ENCODE measurements around the gene ESCO1.
A peak's percentile ranks its signal among the peaks of the same experiment; 100 is the strongest.
"Not testable (repeated sequence)": the region's sequence is repeated elsewhere in the genome, so short reads cannot be mapped to it uniquely, and the experiment has no call there.

The ESCO1 gene, protein sequence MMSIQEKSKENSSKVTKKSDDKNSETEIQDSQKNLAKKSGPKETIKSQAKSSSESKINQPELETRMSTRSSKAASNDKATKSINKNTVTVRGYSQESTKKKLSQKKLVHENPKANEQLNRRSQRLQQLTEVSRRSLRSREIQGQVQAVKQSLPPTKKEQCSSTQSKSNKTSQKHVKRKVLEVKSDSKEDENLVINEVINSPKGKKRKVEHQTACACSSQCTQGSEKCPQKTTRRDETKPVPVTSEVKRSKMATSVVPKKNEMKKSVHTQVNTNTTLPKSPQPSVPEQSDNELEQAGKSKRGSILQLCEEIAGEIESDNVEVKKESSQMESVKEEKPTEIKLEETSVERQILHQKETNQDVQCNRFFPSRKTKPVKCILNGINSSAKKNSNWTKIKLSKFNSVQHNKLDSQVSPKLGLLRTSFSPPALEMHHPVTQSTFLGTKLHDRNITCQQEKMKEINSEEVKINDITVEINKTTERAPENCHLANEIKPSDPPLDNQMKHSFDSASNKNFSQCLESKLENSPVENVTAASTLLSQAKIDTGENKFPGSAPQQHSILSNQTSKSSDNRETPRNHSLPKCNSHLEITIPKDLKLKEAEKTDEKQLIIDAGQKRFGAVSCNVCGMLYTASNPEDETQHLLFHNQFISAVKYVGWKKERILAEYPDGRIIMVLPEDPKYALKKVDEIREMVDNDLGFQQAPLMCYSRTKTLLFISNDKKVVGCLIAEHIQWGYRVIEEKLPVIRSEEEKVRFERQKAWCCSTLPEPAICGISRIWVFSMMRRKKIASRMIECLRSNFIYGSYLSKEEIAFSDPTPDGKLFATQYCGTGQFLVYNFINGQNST

DNA sequence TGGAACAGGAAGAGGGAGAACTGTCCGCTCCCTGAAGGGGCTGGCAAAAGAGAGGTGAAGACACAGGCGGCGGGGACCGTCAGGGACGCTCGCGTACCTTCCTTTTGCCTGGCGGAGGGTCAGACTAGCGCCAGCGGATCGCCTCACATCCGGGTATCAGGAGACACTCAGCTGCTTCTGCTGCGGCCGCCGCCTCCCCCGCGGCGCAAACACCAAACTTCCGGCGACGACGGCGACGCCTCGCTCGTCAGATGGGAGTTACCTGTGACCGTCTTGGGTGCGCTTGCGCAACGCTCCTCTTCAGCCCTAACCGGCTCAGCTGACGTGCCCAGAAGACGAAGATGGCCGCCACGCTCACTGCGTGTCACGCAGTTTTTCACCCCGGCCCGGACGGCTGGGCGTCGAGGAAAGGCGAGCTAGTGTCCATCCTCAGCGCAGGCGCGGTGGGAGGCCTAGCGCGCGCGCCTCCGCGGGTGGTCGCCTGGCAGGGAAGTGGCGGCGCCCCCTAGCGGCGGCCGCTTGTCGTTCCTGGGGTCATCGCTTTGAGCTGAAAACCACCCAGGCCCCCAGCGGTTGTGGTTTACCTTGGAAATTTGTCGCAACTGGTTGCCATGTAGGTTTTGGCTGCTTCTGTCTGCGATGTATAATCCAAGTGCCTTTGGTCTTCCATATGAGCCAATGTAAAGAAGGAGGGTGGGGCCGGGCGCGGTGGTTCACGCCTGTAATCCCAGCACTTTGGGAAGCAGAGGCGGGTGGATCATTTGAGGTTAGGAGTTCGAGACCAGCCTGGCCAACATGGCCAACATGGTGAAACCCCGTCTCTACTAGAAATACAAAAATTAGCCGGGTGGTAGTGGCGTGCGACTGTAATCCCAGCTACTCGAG lies at the start of gene ESCO1:
Gene ESCO1 (minus strand): TSS at position 179 of the 885 bp plus-strand sequence. CDS start 25,861 bp downstream, outside the sequence.
- peak within 1 kb of the TSS; percentile 93 for H3K4me3 ChIP-seq (ENCODE audit: low read length)
- TF ChIP-seq, protein P1, sequence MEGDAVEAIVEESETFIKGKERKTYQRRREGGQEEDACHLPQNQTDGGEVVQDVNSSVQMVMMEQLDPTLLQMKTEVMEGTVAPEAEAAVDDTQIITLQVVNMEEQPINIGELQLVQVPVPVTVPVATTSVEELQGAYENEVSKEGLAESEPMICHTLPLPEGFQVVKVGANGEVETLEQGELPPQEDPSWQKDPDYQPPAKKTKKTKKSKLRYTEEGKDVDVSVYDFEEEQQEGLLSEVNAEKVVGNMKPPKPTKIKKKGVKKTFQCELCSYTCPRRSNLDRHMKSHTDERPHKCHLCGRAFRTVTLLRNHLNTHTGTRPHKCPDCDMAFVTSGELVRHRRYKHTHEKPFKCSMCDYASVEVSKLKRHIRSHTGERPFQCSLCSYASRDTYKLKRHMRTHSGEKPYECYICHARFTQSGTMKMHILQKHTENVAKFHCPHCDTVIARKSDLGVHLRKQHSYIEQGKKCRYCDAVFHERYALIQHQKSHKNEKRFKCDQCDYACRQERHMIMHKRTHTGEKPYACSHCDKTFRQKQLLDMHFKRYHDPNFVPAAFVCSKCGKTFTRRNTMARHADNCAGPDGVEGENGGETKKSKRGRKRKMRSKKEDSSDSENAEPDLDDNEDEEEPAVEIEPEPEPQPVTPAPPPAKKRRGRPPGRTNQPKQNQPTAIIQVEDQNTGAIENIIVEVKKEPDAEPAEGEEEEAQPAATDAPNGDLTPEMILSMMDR (conservative IDR thresholded peaks at IDR 0.05; ENCODE audit: low read depth, low read length) = peak; percentile 63
- peak; percentile 87 for DNase-seq (ENCODE audit: low read depth)

DNA sequence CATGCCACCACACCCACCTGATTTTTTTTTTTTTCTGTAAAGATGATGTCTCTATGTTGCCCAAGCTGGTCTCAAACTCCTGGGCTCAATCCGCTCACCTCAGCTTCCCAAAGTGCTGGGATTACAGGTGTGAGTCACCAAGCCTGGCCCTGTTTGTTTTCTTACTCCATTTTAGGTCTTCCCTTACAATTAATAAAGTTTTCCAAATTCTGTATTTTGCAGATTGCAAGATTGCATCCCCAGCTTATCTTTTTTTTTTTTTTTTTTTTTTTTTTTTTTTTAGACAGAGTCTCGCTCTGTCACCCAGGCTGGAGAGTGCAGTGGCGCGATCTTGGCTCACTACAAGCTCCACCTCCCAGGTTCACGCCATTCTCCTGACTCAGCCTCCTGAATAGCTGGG lies 39.9 kb upstream of the ESCO1 start:
- H3K4me3 ChIP-seq (ENCODE audit: low read length); DNase-seq (ENCODE audit: low read depth): not testable (repeated sequence)

DNA sequence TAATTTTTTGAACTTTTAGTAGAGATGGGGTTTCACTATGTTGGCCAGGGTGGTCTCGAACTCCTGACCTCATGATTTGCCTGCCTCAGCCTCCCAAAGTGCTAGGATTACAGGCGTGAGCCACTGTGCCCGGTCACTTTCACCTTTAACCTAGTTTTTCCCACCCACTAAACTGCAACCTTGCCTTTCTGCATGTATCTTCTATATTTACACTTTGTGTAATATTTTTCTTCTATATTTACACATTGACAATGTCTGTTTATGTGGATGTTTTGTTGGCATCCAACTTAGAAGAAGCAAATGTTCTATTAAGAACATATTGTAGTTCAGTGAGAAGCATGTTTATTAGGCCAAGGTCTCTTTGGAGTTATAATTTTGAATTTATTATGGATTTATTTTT lies 38.3 kb upstream of the ESCO1 start:
- no peak overlapping the region for H3K4me3 ChIP-seq (ENCODE audit: low read length)
- DNase-seq (ENCODE audit: low read depth) = no peak
- TF ChIP-seq, protein P1 (conservative IDR thresholded peaks at IDR 0.05; ENCODE audit: low read depth, low read length) = no peak

DNA sequence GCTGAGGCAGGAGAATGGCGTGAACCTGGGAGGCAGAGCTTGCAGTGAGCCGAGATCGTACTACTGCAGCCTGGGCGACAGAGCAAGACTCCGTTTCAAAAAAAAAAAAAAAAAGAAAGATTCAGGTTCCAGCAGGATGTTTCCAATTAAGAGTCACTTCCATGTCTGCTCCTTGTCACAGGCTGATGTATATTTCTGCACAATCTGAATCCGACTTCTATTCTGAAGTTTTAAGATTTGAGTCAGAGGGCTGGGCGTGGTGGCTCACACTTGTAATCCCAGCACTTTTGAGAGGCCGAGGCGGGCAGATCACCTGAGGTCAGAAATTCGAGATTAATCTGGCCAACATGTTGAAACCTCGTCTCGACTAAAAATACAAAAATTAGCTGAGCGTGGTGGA lies 36.3 kb upstream of the ESCO1 start:
- no peak for DNase-seq (ENCODE audit: low read depth)
- H3K4me3 ChIP-seq (ENCODE audit: low read length) = no peak overlapping the region
- TF ChIP-seq, protein P1 (conservative IDR thresholded peaks at IDR 0.05; ENCODE audit: low read depth, low read length) = no peak

DNA sequence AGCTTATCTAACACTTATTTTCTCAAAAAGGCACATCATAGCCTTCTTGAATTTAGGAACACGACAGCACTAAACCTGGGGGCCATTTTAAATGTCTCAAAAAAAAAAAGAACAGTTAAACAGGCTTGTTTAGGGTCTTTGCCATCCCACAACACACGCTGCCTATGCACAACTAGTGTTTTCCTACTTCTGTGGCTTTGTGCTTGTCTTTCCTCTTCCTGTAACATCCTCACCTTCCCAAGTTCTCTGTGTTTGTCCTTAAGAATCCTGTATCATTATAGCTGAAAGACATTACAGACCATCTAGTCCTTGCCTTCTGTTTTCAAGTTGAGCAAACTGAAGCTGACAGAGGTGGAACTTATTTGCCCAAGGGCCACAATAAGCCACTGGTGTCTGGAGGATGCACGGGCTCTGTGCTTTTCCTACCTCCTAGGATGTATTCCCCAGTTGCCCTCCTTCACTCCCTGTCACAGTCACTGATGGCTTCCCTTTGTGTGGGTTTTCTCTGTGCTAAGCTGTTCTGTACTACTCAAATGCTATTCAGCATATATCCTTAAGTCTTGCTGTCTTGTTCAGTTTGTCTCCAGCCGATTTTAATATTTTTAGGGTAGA lies 34.2 kb upstream of the ESCO1 start:
- no peak for DNase-seq (ENCODE audit: low read depth)
- TF ChIP-seq, protein P1 (conservative IDR thresholded peaks at IDR 0.05; ENCODE audit: low read depth, low read length) = no peak

DNA sequence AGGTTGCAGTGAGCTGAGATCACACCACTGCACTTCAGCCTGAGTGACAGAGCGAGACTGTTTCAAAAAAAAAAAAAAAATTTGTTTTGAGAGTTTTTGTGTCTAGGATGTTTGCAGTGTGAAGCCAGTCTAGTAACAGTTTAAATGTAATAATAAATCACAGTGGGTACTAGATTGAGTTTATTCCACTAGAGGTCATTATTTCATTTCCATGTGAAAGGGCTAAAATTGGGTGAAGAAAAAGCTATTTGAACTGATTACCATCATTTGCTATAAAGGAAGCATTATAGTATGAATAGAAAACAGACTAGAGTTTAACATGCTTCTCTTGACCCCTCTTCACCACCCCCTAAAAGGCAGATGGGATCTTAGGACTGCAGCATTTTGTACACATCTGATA lies 31.9 kb upstream of the ESCO1 start:
- H3K4me3 ChIP-seq (ENCODE audit: low read length) = no peak overlapping the region
- DNase-seq (ENCODE audit: low read depth) = no peak
- TF ChIP-seq, protein P1 (conservative IDR thresholded peaks at IDR 0.05; ENCODE audit: low read depth, low read length) = no peak

More for the DNA sequence above, 34.2 kb upstream of the ESCO1 start:
- H3K4me3 ChIP-seq (ENCODE audit: low read length) = no peak overlapping the region
